Trophoblast cell (in vitro differentiated cells and primary cell): Measurements from ENCODE around the gene MYT1.
"Not testable (repeated sequence)": the region's sequence is repeated elsewhere in the genome, so short reads cannot be mapped to it uniquely, and the experiment has no call there.

ENCODE experiments used
- DNase-seq, 2 donors: peaks; one replicate each; pipeline ENCODE4 v3.0.0-alpha.2; 2016
- H2AFZ ChIP-seq: 2 replicates; pipeline ENCODE4 v1.6.1; 2013; ENCODE audit warnings: low read length, moderate library complexity, mild to moderate bottlenecking; ENCODE audit not compliant: insufficient read depth, poor library complexity
- H2AK5ac ChIP-seq: 2 replicates; pipeline ENCODE4 v1.6.1; 2013; ENCODE audit warnings: mild to moderate bottlenecking, low read length
- H2BK120ac ChIP-seq: 2 replicates; pipeline ENCODE4 v1.6.1; 2013; ENCODE audit warnings: low read length, mild to moderate bottlenecking, moderate library complexity; ENCODE audit not compliant: insufficient read depth, poor library complexity
- H2BK12ac ChIP-seq: 2 replicates; pipeline ENCODE4 v1.6.1; 2013; ENCODE audit warnings: mild to moderate bottlenecking, low read length, moderate library complexity
- H2BK5ac ChIP-seq: 2 replicates; pipeline ENCODE4 v1.6.1; 2013; ENCODE audit warnings: low read length, low read depth, moderate library complexity, mild to moderate bottlenecking; ENCODE audit not compliant: poor library complexity
- H3K14ac ChIP-seq: 2 replicates; pipeline ENCODE4 v1.6.1; 2013; ENCODE audit warnings: mild to moderate bottlenecking, low read length
- H3K18ac ChIP-seq: 2 replicates; pipeline ENCODE4 v1.6.1; 2013; ENCODE audit warnings: mild to moderate bottlenecking, low read length
- H3K23ac ChIP-seq: 2 replicates; pipeline ENCODE4 v1.6.1; 2013; ENCODE audit warnings: low read length
- H3K27ac ChIP-seq: 2 replicates; pipeline ENCODE4 v1.5.1; 2013; ENCODE audit warnings: low read depth, mild to moderate bottlenecking, inconsistent platforms, low read length, moderate library complexity
- H3K27me3 ChIP-seq: 2 replicates; pipeline ENCODE4 v1.6.1; 2013; ENCODE audit warnings: inconsistent platforms, mild to moderate bottlenecking, low read length, moderate library complexity; ENCODE audit not compliant: insufficient read depth
- H3K36me3 ChIP-seq, 2 experiments: 1 replicate in 1 of 2; 2 replicates in 1 of 2; pipeline ENCODE4 v1.6.1; 2013; ENCODE audit warnings: low read length in 2 of 2, mild to moderate bottlenecking in 2 of 2, moderate library complexity in 1 of 2; ENCODE audit not compliant: insufficient read depth in 2 of 2, control insufficient read depth in 1 of 2
- H3K4ac ChIP-seq: 2 replicates; pipeline ENCODE4 v1.6.1; 2013; ENCODE audit warnings: low read depth, mild to moderate bottlenecking, low read length, moderate library complexity
- H3K4me1 ChIP-seq, 2 experiments: 1 replicate in 1 of 2; 2 replicates in 1 of 2; pipeline ENCODE4 v1.6.1; 2013; ENCODE audit warnings: low read length in 2 of 2, mild to moderate bottlenecking in 2 of 2, moderate library complexity in 1 of 2; ENCODE audit not compliant: insufficient read depth in 2 of 2, control insufficient read depth in 1 of 2
- H3K4me2 ChIP-seq: 2 replicates; pipeline ENCODE4 v1.6.1; 2013; ENCODE audit warnings: inconsistent platforms, mild to moderate bottlenecking, low read length, moderate library complexity
- H3K4me3 ChIP-seq: 2 replicates; pipeline ENCODE4 v1.5.1; 2013; ENCODE audit warnings: mild to moderate bottlenecking, low read depth, low read length, inconsistent platforms
- H3K79me1 ChIP-seq: one replicate; pipeline ENCODE4 v1.6.1; 2013; ENCODE audit warnings: low read length
- H3K79me2 ChIP-seq: 2 replicates; pipeline ENCODE4 v1.6.1; 2013; ENCODE audit warnings: low read length, mild to moderate bottlenecking; ENCODE audit not compliant: control insufficient read depth, insufficient read depth, poor library complexity
- H3K9ac ChIP-seq: 2 replicates; pipeline ENCODE4 v1.6.1; 2013; ENCODE audit warnings: mild to moderate bottlenecking, low read length
- H3K9me3 ChIP-seq: 2 replicates; pipeline ENCODE4 v1.6.1; 2013; ENCODE audit warnings: low read depth, mild to moderate bottlenecking, control low read depth, inconsistent platforms, low read length; ENCODE audit not compliant: insufficient read depth
- H4K12ac ChIP-seq: 2 replicates; pipeline ENCODE4 v1.6.1; 2013; ENCODE audit warnings: low read depth, mild to moderate bottlenecking, low read length, moderate library complexity
- H4K8ac ChIP-seq: 2 replicates; pipeline ENCODE4 v1.6.1; 2013; ENCODE audit warnings: low read depth, mild to moderate bottlenecking, low read length, moderate library complexity
- H4K91ac ChIP-seq: one replicate; pipeline ENCODE4 v1.6.1; 2013; ENCODE audit warnings: low read depth, mild to moderate bottlenecking, low read length, moderate library complexity
- WGBS: extraction: QIAGEN DNeasy Blood & Tissue Kit; methylation state at CpG from one replicate; pipeline ENCODE4 v1.1.7; 2013; ENCODE audit warnings: missing lambda C conversion rate; ENCODE audit not compliant: insufficient read length, insufficient coverage; ENCODE audit errors: extremely low coverage; 5-methylcytosine and 5-hydroxymethylcytosine counted together

The MYT1 gene

DNA sequence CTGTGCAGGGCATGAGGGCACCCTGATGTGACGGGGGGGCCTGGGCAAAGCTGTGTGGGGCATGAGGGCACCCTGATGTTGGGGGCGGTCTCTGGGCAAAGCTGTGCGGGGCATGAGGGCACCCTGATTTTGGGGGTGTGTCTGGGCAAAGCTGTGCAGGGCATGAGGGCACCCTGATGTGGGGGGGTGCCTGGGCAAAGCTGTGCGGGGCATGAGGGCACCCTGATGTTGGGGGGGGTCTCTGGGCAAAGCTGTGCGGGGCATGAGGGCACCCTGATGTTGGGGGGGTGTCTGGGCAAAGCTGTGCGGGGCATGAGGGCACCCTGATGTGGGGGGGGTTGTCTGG, 46.8 kb upstream of the MYT1 start:
- H3K9me3 ChIP-seq, H3K4me3 ChIP-seq, H3K79me1 ChIP-seq, H3K18ac ChIP-seq, H2AK5ac ChIP-seq, DNase-seq, H4K91ac ChIP-seq, H3K4me2 ChIP-seq, H3K23ac ChIP-seq, H3K14ac ChIP-seq, H3K36me3 ChIP-seq, H4K12ac ChIP-seq, H2BK12ac ChIP-seq, H3K9ac ChIP-seq, H3K27me3 ChIP-seq, H3K27ac ChIP-seq, H3K79me2 ChIP-seq, H2BK120ac ChIP-seq, H4K8ac ChIP-seq, H3K4me1 ChIP-seq, H2AFZ ChIP-seq, H3K4ac ChIP-seq, H2BK5ac ChIP-seq: not testable (repeated sequence)
- WGBS, result no CpG with 5 or more reads among the region's 6 CpGs

DNA sequence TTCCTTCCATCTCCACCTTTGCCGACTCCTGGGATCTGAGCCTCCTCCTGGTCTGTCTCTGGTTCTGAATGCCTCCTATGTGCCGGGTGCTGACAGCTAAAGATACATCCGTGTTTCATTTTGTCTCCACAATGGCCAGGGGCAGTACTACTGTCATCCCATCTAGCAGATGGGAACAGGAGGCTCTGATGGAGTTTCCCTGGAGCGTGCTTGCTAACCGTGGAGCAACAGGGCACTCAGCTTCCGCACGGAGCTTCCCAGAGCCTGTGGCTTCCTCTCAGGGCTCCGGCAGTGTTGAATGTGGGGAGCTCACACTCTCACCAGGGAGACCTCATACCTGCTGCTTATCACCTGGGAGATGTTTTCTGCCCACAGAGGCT, 45.0 kb upstream of the MYT1 start:
- Histone ChIP-seq H2BK120ac (no peak overlapping the region), H3K27ac (no peak overlapping the region), H2AK5ac (no peak overlapping the region), H3K18ac (no peak overlapping the region), H4K12ac (no peak overlapping the region), H3K4me2 (no peak overlapping the region), H3K4ac (no peak overlapping the region), H3K9ac (no peak overlapping the region), H3K9me3 (peaks cover 1% of the 10 kb centered on the region), H3K23ac (no peak overlapping the region), H2AFZ (no peak overlapping the region), H2BK5ac (no peak overlapping the region), H3K14ac (no peak overlapping the region), H3K4me1 (peaks cover 0 to 2% of the 10 kb centered on the region in 2 experiments), H3K79me1 (no peaks in the 10 kb centered on the region), H3K4me3 (no peak overlapping the region), H3K79me2 (no peaks in the 10 kb centered on the region), H2BK12ac (no peak overlapping the region), H4K91ac (no peak overlapping the region), H4K8ac (no peak overlapping the region), H3K27me3 (no peaks in the 10 kb centered on the region), H3K36me3 (no peaks in the 10 kb centered on the region)
- no peak for DNase-seq
- no CpG with 5 or more reads among the region's 8 CpGs for WGBS

DNA sequence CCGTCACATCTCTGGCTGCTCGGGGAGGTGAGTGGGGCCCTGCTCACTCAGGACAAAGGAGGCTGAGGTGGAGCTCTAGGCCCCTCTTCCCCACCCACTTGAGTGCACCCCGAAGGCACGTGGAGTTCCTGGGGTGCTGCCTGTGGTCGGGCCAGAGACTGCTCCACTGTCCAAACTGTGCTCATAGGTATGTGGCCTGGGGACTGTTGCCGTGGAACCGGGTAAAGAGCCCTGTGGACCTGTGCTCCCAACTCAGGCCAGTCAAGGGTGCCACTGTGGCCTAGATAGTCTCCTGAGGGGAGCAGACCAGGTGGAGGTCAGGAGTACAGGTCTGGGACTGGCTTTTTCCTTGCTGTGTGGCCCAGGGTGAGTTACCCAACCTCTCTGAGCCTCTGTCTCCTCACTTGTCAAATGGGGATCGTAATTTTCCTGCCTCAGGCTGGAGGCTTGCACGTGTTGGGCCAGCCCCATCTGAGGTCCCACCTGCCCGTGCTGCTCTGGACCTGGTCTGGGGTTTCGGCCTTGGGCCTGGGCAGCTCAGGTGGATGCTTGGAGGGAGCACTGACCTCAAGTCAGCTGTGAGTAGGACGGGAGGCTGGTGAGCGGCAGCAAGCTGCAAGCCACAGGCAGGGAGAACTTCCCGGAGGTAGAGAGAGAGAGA, 44.4 kb upstream of the MYT1 start:
- Histone ChIP-seq H3K4me1 (peaks cover 0 to 2% of the 10 kb centered on the region in 2 experiments), H3K9ac (no peak overlapping the region), H2AK5ac (no peak overlapping the region), H3K4me2 (peak overlapping the region; percentile 35), H3K27ac (no peak overlapping the region), H3K23ac (no peak overlapping the region), H3K4me3 (no peak overlapping the region), H4K12ac (no peak overlapping the region), H2BK5ac (no peak overlapping the region), H4K8ac (no peak overlapping the region), H4K91ac (no peak overlapping the region), H3K79me2 (no peaks in the 10 kb centered on the region), H3K18ac (no peak overlapping the region), H3K9me3 (peaks cover 1% of the 10 kb centered on the region), H2AFZ (no peak overlapping the region), H3K27me3 (no peaks in the 10 kb centered on the region), H3K14ac (no peak overlapping the region), H2BK12ac (no peak overlapping the region), H2BK120ac (no peak overlapping the region), H3K36me3 (no peaks in the 10 kb centered on the region), H3K79me1 (no peaks in the 10 kb centered on the region), H3K4ac (no peak overlapping the region)
- WGBS, result no CpG with 5 or more reads among the region's 14 CpGs
- DNase-seq, result no peak

DNA sequence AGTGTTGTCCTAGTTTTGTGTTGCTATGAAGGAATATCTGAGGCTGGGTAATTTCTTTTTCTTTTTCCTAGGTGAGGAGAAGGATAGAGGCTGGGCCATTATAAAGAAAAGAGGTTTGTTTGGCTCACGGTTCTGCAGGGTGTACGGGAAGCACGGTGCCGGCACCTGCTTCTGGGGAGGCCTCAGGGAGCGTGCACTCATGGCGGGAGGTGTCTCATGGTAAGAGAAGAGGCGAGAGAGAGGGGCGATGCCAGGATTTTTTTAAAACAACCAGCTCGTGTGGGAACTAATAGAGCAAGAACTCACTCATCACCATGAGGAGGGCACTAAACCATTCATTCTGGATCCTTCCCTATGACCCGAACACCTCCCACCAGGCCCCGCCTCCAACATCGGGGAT, 42.7 kb upstream of the MYT1 start:
- Histone ChIP-seq H2BK12ac (no peak overlapping the region), H3K4me2 (no peak overlapping the region), H3K27me3 (no peaks in the 10 kb centered on the region), H3K4ac (no peak overlapping the region), H2BK5ac (no peak overlapping the region), H2BK120ac (no peak overlapping the region), H2AK5ac (no peak overlapping the region), H3K18ac (no peak overlapping the region), H3K4me3 (no peak overlapping the region), H3K23ac (no peak overlapping the region), H3K79me2 (no peaks in the 10 kb centered on the region), H3K27ac (no peak overlapping the region), H3K9ac (no peak overlapping the region), H4K91ac (no peak overlapping the region), H3K36me3 (no peaks in the 10 kb centered on the region), H4K8ac (no peak overlapping the region), H3K4me1 (peaks cover 0 to 2% of the 10 kb centered on the region in 2 experiments), H3K9me3 (peaks cover 1% of the 10 kb centered on the region), H2AFZ (no peak overlapping the region), H4K12ac (no peak overlapping the region), H3K14ac (no peak overlapping the region), H3K79me1 (no peaks in the 10 kb centered on the region)
- no CpG with 5 or more reads among the region's 12 CpGs for WGBS
- no peak for DNase-seq
